GM12873 (cell line): ENCODE results near the gene ARL14.

Source experiments
- TF ChIP-seq, protein P1 (sequence below): IDR thresholded peaks from 2 replicates; pipeline ENCODE4 v1.5.1; 2012; ENCODE audit warnings: low read depth, mild to moderate bottlenecking, moderate library complexity, low read length, control low read depth; ENCODE audit not compliant: insufficient read depth; ENCODE audit errors: missing control alignments

ARL14 gene

DNA sequence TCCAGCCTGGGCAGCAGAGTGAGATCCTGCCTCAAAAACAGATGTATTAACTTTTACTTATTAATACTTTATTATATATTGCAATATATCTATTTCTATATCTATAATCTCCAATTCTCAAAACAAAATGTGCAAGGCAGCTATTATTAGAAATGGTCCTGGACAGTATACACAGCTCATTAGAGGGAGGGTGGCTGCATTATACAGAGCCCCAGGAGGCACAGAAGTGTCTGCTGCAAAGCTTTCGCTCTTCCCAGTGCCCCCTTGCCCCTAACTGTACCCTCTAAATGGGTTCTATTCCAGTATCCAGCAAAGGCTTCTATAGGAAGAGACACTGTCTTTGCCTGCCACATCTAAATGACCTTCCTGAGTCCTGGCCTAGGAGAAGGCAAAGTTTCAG, 24.5 kb downstream of the ARL14 start:
- TF ChIP-seq, protein P1, sequence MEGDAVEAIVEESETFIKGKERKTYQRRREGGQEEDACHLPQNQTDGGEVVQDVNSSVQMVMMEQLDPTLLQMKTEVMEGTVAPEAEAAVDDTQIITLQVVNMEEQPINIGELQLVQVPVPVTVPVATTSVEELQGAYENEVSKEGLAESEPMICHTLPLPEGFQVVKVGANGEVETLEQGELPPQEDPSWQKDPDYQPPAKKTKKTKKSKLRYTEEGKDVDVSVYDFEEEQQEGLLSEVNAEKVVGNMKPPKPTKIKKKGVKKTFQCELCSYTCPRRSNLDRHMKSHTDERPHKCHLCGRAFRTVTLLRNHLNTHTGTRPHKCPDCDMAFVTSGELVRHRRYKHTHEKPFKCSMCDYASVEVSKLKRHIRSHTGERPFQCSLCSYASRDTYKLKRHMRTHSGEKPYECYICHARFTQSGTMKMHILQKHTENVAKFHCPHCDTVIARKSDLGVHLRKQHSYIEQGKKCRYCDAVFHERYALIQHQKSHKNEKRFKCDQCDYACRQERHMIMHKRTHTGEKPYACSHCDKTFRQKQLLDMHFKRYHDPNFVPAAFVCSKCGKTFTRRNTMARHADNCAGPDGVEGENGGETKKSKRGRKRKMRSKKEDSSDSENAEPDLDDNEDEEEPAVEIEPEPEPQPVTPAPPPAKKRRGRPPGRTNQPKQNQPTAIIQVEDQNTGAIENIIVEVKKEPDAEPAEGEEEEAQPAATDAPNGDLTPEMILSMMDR = no peak

DNA sequence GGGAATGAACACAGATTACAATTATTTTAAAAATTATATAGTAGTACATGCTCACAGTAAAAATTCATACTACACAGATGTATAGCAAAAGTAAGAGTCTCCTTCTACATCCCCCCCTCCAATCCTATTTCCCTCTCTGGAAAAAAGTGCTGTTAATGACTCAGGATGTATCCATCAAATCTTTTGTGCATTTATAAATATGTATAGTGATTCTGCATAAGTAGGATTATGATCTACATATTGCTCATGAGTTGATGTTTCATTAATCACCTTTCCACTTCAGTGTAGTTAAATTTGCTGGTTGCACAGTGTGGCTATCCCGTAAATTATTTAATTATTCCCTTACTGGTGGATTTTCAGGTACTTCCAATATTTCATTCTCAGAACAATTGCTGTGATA, 25.3 kb downstream of the ARL14 start:
- TF ChIP-seq, protein P1 = no peak

DNA sequence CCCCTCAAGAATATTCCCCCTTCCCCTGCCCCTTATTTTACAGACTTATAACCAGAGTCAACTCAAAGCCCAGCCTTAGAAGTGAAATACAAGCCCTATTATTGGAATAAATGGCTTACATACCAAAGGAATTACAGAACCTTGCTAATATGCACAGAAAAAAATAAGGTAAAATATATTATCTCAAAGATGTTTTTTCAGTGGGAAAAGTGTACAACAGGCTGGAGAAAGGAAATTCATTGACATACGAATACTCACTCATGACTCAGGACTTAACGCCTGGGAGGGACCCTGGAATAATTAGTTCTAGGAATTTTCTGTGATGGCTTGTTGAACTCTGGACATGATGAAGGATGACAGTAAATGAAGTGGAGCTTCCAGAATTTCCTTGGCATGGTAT, 27.0 kb downstream of the ARL14 start:
- TF ChIP-seq, protein P1 = no peak

DNA sequence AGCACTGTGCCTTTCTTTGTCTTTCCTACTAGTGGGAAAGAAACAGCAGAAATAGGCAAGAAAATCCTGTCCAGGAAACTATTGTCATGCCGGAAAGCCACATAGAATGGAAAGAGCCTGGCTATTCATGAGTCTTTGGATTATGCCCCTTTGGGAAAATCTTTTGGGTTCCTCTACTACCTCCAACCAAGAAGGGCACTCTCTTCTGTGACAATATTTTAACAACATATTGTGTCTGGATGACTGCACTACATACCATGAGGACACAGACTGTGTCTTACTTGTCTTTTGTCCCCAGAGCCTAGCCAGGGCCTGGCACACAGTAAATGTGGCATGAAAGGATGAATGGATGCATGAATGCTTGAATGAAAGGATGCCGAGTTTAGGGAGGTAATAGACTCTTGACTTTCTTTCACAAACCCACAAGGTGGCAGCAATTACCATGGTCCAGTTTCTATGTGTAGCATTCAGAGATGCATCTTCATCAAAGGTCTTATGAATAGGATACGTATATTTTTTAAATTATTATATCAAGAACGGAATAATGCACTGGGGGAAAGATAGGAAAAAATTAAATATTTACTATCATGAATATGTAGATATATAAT, 30.3 kb downstream of the ARL14 start:
- TF ChIP-seq, protein P1 = peak; percentile 35

DNA sequence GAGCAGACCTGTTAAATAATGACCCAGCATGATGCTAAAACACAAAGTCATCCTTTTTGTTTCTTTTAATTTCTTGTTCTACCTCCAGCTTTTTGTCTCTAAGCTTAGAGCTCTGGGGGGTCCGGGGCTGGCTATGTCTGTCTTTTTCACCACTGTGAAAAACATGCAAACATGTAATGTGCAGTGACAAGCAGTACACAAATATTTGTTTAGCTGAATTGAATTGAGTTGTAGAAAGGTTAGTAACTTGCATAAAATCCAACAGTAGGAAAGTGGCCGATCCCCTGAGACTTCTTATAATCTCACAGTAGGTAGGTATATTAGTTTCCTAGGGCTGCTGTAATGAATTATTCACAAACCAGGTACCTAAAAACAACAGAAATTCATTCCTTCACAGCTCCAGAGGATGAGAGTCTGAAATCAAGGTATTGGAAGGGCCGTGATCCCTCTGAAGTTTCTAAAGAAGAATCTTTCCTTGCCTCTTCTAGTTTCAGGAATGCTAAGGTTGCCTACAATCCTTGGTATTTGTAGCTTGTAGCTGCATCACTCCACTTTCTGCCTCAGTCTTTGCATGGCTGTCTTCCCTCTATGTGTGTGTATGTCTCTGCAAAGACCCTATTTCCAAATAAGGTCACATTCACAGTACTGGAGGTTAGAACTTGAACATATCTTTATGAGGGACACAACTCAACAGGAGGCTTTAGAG, 32.7 kb downstream of the ARL14 start:
- TF ChIP-seq, protein P1 = no peak

DNA sequence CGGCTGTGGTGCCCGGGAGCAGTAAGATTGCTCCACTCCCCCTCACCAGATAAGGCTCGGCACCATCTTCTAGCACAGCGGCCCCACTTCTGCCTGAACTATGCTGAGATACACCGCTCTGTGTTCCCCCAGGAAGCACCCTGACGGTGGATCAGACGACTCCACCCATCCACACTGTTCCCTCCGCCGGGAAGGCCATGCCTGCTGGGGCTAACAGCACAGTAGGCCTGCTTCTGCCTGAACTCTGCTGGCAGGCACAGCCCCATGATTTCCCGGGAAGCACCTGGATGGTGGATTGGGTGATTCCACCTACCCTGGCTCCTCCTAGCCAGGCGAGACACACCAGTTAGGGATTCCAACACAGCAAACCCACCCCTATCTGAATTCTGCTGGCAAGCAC, 42.8 kb downstream of the ARL14 start:
- TF ChIP-seq, protein P1 = no peak

DNA sequence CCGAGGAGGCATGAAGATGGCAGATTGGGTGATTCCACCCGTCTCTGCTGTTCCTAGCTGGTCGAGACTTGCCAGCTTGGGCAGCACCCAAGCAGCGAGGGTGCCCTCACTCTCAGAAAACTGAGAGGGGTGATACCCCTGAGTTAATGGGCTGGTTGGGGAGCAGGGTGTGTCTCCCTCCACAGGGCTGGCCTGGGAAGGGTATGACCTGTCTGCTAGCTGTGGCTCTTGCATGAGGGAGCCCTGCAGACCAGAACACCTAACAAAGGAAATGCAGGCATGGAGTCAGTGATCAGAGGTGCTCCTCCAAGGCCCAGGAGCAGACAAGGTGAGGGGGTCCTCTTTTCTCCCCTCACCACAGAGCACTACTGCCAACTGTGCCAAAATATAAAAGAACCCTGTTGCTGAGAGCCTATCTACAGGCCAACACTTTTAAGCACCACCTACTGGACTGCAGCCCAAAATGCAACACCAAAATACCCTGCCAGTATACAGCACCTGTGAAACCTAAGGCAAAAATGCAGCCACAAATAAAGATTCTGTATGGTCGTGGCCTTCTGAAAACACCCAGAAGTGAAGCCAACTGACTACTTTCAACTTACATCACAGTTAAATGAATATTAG, 43.3 kb downstream of the ARL14 start:
- TF ChIP-seq, protein P1 = peak; percentile 50
